RWPE1 (cell line): ENCODE measurements around the gene IGFALS.

Experiments used
- CTCF ChIA-PET: fragments of 350-600 bp; sonication (Branson Sonifier 250); formaldehyde crosslinking; extraction: SDS; loops from one replicate; lab custom pipeline; 2021; lab: Yijun Ruan, JAX
- POLR2A ChIA-PET: fragments of 400-600 bp; formaldehyde crosslinking; extraction: SDS; loops from one replicate; lab custom pipeline; 2020; ENCODE audit warnings: antibody characterized with exemption; ENCODE audit not compliant: low non-redundant PET; lab: Yijun Ruan, JAX
- DNase-seq: peaks from one replicate; pipeline ENCODE4 v3.0.0; 2012; ENCODE audit warnings: low spot score
- H3K27ac ChIP-seq: fragments of 450-650 bp; 2 replicates; pipeline ENCODE4 v1.5.1; 2017
- TF ChIP-seq, protein P1 (sequence below): fragments of 450-650 bp; conservative IDR thresholded peaks from 2 replicates; pipeline ENCODE4 v1.5.1; 2017; ENCODE audit warnings: low read depth, mild to moderate bottlenecking

Gene IGFALS

GRCh38 chr16:1781758-1782407 is 11.6 kb downstream of the IGFALS start:
- peak overlapping the region; percentile 92 for H3K27ac ChIP-seq
- TF ChIP-seq, protein P1, sequence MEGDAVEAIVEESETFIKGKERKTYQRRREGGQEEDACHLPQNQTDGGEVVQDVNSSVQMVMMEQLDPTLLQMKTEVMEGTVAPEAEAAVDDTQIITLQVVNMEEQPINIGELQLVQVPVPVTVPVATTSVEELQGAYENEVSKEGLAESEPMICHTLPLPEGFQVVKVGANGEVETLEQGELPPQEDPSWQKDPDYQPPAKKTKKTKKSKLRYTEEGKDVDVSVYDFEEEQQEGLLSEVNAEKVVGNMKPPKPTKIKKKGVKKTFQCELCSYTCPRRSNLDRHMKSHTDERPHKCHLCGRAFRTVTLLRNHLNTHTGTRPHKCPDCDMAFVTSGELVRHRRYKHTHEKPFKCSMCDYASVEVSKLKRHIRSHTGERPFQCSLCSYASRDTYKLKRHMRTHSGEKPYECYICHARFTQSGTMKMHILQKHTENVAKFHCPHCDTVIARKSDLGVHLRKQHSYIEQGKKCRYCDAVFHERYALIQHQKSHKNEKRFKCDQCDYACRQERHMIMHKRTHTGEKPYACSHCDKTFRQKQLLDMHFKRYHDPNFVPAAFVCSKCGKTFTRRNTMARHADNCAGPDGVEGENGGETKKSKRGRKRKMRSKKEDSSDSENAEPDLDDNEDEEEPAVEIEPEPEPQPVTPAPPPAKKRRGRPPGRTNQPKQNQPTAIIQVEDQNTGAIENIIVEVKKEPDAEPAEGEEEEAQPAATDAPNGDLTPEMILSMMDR: no peak
- CTCF ChIA-PET: interaction anchor here (0.6 to 1.4 kb wide), 2 partner anchors 18 to 42 kb away, joined by 4 read pairs; no protein-coding TSS in a partner anchor
- POLR2A ChIA-PET: interaction anchor here (0.7 to 2.3 kb wide), 3 partner anchors 12 to 45 kb away, joined by 3 to 7 read pairs (median 6); partner anchors contain the start of genes FAHD1 and HAGH
- DNase-seq: peak; percentile 39

DNA sequence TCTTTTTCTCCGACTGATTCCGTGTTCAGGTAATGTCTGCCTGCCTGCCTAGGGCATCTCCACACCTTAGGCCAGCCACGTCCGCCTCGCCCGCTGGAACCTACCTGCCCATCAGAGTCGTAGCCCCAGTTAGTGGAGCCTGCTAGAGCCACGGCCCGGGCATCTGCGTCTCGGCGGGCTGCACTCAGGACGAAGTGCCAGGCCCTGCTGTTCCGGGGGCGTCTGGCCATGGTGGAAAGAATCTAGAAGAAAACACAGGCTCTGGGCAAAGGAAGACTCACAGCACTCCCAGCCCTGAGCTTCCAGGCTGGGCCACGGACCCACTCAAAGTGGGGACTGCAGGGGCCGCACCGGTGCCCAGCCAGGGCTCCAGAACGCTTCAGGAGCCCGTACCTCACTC is 12.3 kb downstream of the IGFALS start:
- POLR2A ChIA-PET: interaction anchor here (2.3 kb wide), 1 partner anchor 11 kb away, joined by 6 read pairs; no protein-coding TSS in a partner anchor
- DNase-seq: no peak
- peak overlapping the region; percentile 92 for H3K27ac ChIP-seq
- TF ChIP-seq, protein P1: no peak
- CTCF ChIA-PET: interaction anchor here (1.4 kb wide), 1 partner anchor 43 kb away, joined by 4 read pairs; no protein-coding TSS in a partner anchor

DNA sequence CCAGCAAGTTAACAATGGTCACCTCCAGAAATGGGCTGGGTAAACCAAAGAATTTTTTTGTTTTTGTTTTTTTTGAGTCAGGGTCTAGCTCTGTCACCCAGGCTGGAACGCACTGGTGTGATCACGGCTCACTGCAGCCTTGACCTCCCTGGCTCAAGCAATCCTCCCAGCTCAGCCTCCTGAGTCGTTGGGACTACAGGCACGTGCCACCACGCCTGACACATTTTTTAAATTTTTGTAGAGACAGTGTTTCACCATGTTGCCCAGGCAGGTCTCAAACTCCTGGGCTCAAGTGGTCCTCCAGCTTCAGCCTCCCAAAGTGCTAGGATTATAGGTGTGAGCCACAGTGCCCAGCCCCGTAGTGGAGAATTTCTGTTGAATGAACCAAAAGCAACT is 12.8 kb downstream of the IGFALS start:
- ChIA-PET CTCF (interaction anchor here (1.4 kb wide), 1 partner anchor 43 kb away, joined by 4 read pairs; no protein-coding TSS in a partner anchor), POLR2A (no interaction called here)
- H3K27ac ChIP-seq: peak overlapping the region; percentile 92
- TF ChIP-seq, protein P1: no peak
- no peak for DNase-seq

GRCh38 chr16:1779741-1780676 is 13.5 kb downstream of the IGFALS start:
- ChIA-PET POLR2A (no interaction called here), CTCF (no interaction called here)
- TF ChIP-seq, protein P1: no peak
- no peak for DNase-seq
- peak overlapping the region; percentile 92 for H3K27ac ChIP-seq

DNA sequence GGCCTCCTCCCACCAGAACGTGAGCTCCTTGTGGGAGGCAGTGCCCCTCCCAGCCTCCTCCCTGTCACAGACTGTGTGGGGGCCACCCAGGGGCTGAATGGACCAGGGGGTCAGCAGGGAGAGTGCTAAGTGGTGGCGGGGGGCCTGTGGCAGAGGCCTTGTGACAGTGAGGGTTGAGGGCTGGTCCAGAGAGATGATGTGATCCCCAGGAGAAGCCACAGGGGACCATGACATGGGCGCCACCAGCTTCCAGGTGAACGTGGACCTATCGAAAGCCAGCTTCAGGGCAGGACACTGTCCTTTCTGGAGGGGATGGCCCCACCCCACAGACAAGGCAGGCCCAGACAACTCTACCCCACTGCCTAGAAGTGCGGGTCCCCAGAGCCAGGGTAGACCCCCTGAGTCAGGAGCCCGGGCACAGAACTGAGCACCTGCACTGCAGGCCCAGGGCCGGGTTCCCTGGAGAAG is 14.2 kb downstream of the IGFALS start:
- H3K27ac ChIP-seq: peak overlapping the region; percentile 92
- no peak for DNase-seq
- TF ChIP-seq, protein P1: no peak
- ChIA-PET CTCF (no interaction called here), POLR2A (no interaction called here)
